H1 (cell line): ENCODE results near the gene SELENOS. TPM values are rescaled to one million over a fixed set of nuclear protein-coding genes. Genes with fewer than 3 reads are reported as not detected.
"Not testable (repeated sequence)": the region's sequence is repeated elsewhere in the genome, so short reads cannot be mapped to it uniquely, and the experiment has no call there.

Experiments
- CTCF ChIA-PET: fragments of 300-600 bp; sonication (Branson Sonifier 250); formaldehyde crosslinking; loops from one replicate; lab custom pipeline; 2021; ENCODE audit not compliant: partially characterized antibody; lab: Charles Lee
- POLR2A ChIA-PET: fragments of 300-600 bp; sonication (Branson Sonifier 250); formaldehyde crosslinking; loops from one replicate; lab custom pipeline; 2021; ENCODE audit warnings: inconsistent platforms; ENCODE audit not compliant: partially characterized antibody; lab: Charles Lee
- DNase-seq, 2 experiments: peaks; one replicate each; pipeline versions ENCODE4 v3.0.0 to v3.0.0-alpha.2; 2010 to 2022; ENCODE audit warnings: low spot score in 2 of 2, low read depth in 1 of 2, mixed read lengths in 1 of 2
- FAIRE-seq: peaks from 2 replicates; lab custom pipeline; 2011; peaks lifted over from hg19 to GRCh38; lab: Jason Lieb, UNC
- H2AFZ ChIP-seq: 2 replicates; pipeline ENCODE4 v1.8.1; 2012; ENCODE audit warnings: low read length, inconsistent platforms
- H2AK5ac ChIP-seq: 2 replicates; pipeline ENCODE4 v1.6.1; 2013; ENCODE audit warnings: low read depth, low read length
- H2BK120ac ChIP-seq: replicated peaks from 2 replicates; pipeline ENCODE3; 2013; ENCODE audit warnings: low read depth, low read length, inconsistent platforms
- H2BK12ac ChIP-seq: 2 replicates; pipeline ENCODE4 v1.6.1; 2013; ENCODE audit warnings: low read depth, low read length
- H2BK15ac ChIP-seq: 2 replicates; pipeline ENCODE4 v1.6.1; 2013; ENCODE audit warnings: low read length
- H2BK20ac ChIP-seq: 2 replicates; pipeline ENCODE4 v1.6.1; 2013; ENCODE audit warnings: low read length
- H2BK5ac ChIP-seq: 2 replicates; pipeline ENCODE4 v1.6.1; 2013; ENCODE audit warnings: low read depth, low read length
- H3K14ac ChIP-seq: 2 replicates; pipeline ENCODE4 v1.6.1; 2013; ENCODE audit warnings: inconsistent platforms; ENCODE audit not compliant: insufficient read length
- H3K18ac ChIP-seq: 2 replicates; pipeline ENCODE4 v1.6.1; 2013; ENCODE audit warnings: low read length; ENCODE audit errors: extremely low read depth
- H3K23ac ChIP-seq: 2 replicates; pipeline ENCODE4 v1.6.1; 2013; ENCODE audit warnings: inconsistent platforms; ENCODE audit not compliant: insufficient read length
- H3K23me2 ChIP-seq: 2 replicates; pipeline ENCODE4 v1.6.1; 2013; ENCODE audit warnings: low read depth, low read length
- H3K27ac ChIP-seq: 2 replicates; pipeline ENCODE4 v1.6.1; 2011; ENCODE audit warnings: low read depth, low read length, inconsistent platforms
- H3K27me3 ChIP-seq, 4 experiments: replicated peaks in 1 of 4; 1 replicate in 1 of 4; 2 replicates in 3 of 4; pipeline versions ENCODE4 v1.6.1 to v1.8.1; 2011 to 2013; ENCODE audit warnings: low read length in 3 of 4, mild to moderate bottlenecking in 3 of 4, inconsistent platforms in 2 of 4, mixed read lengths in 2 of 4, moderate library complexity in 1 of 4; ENCODE audit not compliant: control insufficient read depth in 3 of 4, insufficient read depth in 3 of 4; ENCODE audit errors: extremely low read depth in 1 of 4
- H3K36me3 ChIP-seq, 4 experiments: 2 replicates each; pipeline versions ENCODE4 v1.6.1 to v1.8.1; 2011 to 2013; ENCODE audit warnings: mild to moderate bottlenecking in 4 of 4, low read length in 3 of 4, moderate library complexity in 2 of 4, control low read depth in 1 of 4, inconsistent platforms in 1 of 4; ENCODE audit not compliant: insufficient read depth in 4 of 4, control insufficient read depth in 2 of 4
- H3K4ac ChIP-seq: replicated peaks from 2 replicates; pipeline ENCODE3; 2013; ENCODE audit warnings: low read length, low read depth, mixed read lengths, inconsistent platforms; ENCODE audit not compliant: insufficient read length
- H3K4me1 ChIP-seq, 4 experiments: replicated peaks in 1 of 4; 1 replicate in 1 of 4; 2 replicates in 3 of 4; pipeline versions ENCODE4 v1.6.1 to v1.8.1; 2011 to 2013; ENCODE audit warnings: low read length in 3 of 4, inconsistent platforms in 2 of 4, mixed read lengths in 1 of 4; ENCODE audit not compliant: insufficient read depth in 4 of 4, control insufficient read depth in 3 of 4
- H3K4me2 ChIP-seq, 2 experiments: 2 replicates each; pipeline versions ENCODE4 v1.6.1 to v1.8.1; 2011 to 2013; ENCODE audit warnings: low read depth in 2 of 2, low read length in 2 of 2, control low read depth in 1 of 2, inconsistent platforms in 1 of 2, mild to moderate bottlenecking in 1 of 2; ENCODE audit not compliant: insufficient read depth in 1 of 2
- H3K4me3 ChIP-seq, 4 experiments: fragments of 200-600, 300-600 bp in 1 of 4; sonication (generic), shearing (Covaris generic), sonication (Bioruptor Twin) in 1 of 4; 2 replicates each; pipeline versions ENCODE4 v1.5.1 to v1.8.1; 2011 to 2016; ENCODE audit warnings: low read length in 4 of 4, low read depth in 3 of 4, control low read depth in 2 of 4, inconsistent platforms in 2 of 4, mild to moderate bottlenecking in 2 of 4, mixed read lengths in 1 of 4, moderate library complexity in 1 of 4; ENCODE audit not compliant: insufficient read depth in 2 of 4; ENCODE audit errors: extremely low read depth in 1 of 4
- H3K56ac ChIP-seq: replicated peaks from 2 replicates; pipeline ENCODE3; 2013; ENCODE audit warnings: low read depth, mild to moderate bottlenecking, mixed read lengths, low read length, inconsistent platforms; ENCODE audit not compliant: insufficient read length
- H3K79me1 ChIP-seq: 2 replicates; pipeline ENCODE4 v1.6.1; 2013; ENCODE audit warnings: low read depth, low read length, control low read depth
- H3K79me2 ChIP-seq, 2 experiments: 2 replicates each; pipeline versions ENCODE4 v1.6.1 to v1.8.1; 2012 to 2013; ENCODE audit warnings: low read length in 2 of 2, mild to moderate bottlenecking in 2 of 2, inconsistent platforms in 1 of 2; ENCODE audit not compliant: insufficient read depth in 2 of 2, control insufficient read depth in 1 of 2
- H3K9ac ChIP-seq, 4 experiments: replicated peaks in 1 of 4; 1 replicate in 1 of 4; 2 replicates in 3 of 4; pipeline versions ENCODE4 v1.6.1 to v1.8.1; 2011 to 2013; ENCODE audit warnings: low read depth in 3 of 4, low read length in 3 of 4, control low read depth in 2 of 4, mild to moderate bottlenecking in 2 of 4, moderate library complexity in 2 of 4, inconsistent platforms in 1 of 4; ENCODE audit errors: extremely low read depth in 1 of 4
- H3K9me3 ChIP-seq, 2 experiments: 2 replicates each; pipeline versions ENCODE4 v1.6.1 to v1.8.1; 2012 to 2013; ENCODE audit warnings: mild to moderate bottlenecking in 2 of 2, moderate library complexity in 2 of 2, control low read depth in 1 of 2, inconsistent platforms in 1 of 2, low read depth in 1 of 2, low read length in 1 of 2, mixed read lengths in 1 of 2; ENCODE audit not compliant: insufficient read depth in 2 of 2
- H4K20me1 ChIP-seq, 2 experiments: replicated peaks in 1 of 2; 2 replicates each; pipeline versions ENCODE3 to v1.8.1; 2011 to 2013; ENCODE audit warnings: inconsistent platforms in 2 of 2, low read length in 2 of 2, mild to moderate bottlenecking in 1 of 2; ENCODE audit not compliant: insufficient read depth in 2 of 2, control insufficient read depth in 1 of 2
- H4K5ac ChIP-seq: 2 replicates; pipeline ENCODE4 v1.6.1; 2013; ENCODE audit warnings: low read length, low read depth, mixed read lengths, inconsistent platforms; ENCODE audit not compliant: insufficient read length
- H4K8ac ChIP-seq: 2 replicates; pipeline ENCODE4 v1.8.0; 2013; ENCODE audit warnings: mild to moderate bottlenecking, moderate library complexity, low read length, inconsistent platforms; ENCODE audit not compliant: insufficient read depth; ENCODE audit errors: extremely low read depth
- H4K91ac ChIP-seq: replicated peaks from 2 replicates; pipeline ENCODE3; 2013; ENCODE audit warnings: low read length, mixed read lengths, inconsistent platforms; ENCODE audit not compliant: insufficient read length
- WGBS, 2 experiments: shearing (Covaris generic) in 1 of 2; methylation state at CpG; one replicate each; pipeline versions ENCODE4 v1.1.6 to v1.1.7; 2013 to 2015; ENCODE audit warnings: low lambda C conversion rate in 2 of 2, mixed read lengths in 2 of 2, inconsistent platforms in 1 of 2, low coverage in 1 of 2, missing lambda C conversion rate in 1 of 2; ENCODE audit not compliant: insufficient replicate concordance in 2 of 2, insufficient coverage in 1 of 2, insufficient read length in 1 of 2; ENCODE audit errors: extremely low coverage in 1 of 2, missing lambda C conversion rate in 1 of 2; 5-methylcytosine and 5-hydroxymethylcytosine counted together
- polyA plus RNA-seq, 7 experiments: library from polyadenylated mRNA; depleted of rRNA in 3 of 7; stranded (reverse) in 5 of 7; unstranded in 2 of 7; fragments of >200 nt in 5 of 7; fragments of 200-250 nt in 2 of 7; gene quantifications; 1 replicate in 5 of 7; 2 replicates in 1 of 7; 4 replicates in 1 of 7; pipeline versions ENCODE4 v1.2.1 to v1.2.3, GENCODE V29; 2011 to 2013; ENCODE audit warnings: missing spikeins in 2 of 7, mixed read lengths in 2 of 7
- total RNA-seq: library from RNA; stranded (reverse); fragmentation: NEBNext Ultra II Directional; extraction: Animal tissue kit (Norgen Biotek cat#: 25700); gene quantifications from 2 replicates; pipeline ENCODE4 v1.2.1, GENCODE V29; 2021

The SELENOS gene
- total and polyA plus RNA-seq, 2 of the 8 experiments (the other 6 are each of a cell fraction or from before 2014, with no cell fraction given), result 45.1 to 46.0 TPM

- H2AFZ ChIP-seq, H2BK12ac ChIP-seq, H3K18ac ChIP-seq, H3K4me1 ChIP-seq, H3K27me3 ChIP-seq, DNase-seq, H3K56ac ChIP-seq, H3K9me3 ChIP-seq, H3K4me2 ChIP-seq, H2BK15ac ChIP-seq, H3K79me1 ChIP-seq, H4K5ac ChIP-seq, FAIRE-seq, H3K9ac ChIP-seq, H2BK120ac ChIP-seq, H2BK5ac ChIP-seq, H3K23ac ChIP-seq, H2AK5ac ChIP-seq, H4K8ac ChIP-seq, H3K23me2 ChIP-seq, H4K20me1 ChIP-seq, H2BK20ac ChIP-seq, H3K14ac ChIP-seq, H3K27ac ChIP-seq, H3K4ac ChIP-seq, POLR2A ChIA-PET, H3K4me3 ChIP-seq, H4K91ac ChIP-seq: not testable (repeated sequence)
- CTCF ChIA-PET, result interaction anchor here (1.0 to 2.7 kb wide), 10 partner anchors 8 to 367 kb away, joined by 3 to 21 read pairs (median 8); no protein-coding TSS in a partner anchor
- Histone ChIP-seq H3K79me2 (peaks cover 17 to 44% of the 10 kb centered on the region in 2 experiments), H3K36me3 (peaks cover 27 to 61% (median 46%) of the 10 kb centered on the region in 4 experiments)
- 95% methylated on average over 5 of the region's 6 CpGs; no CpG with 5 or more reads in 1 of the 2 experiments for WGBS, 2 experiments
These were observed 10.1 kb upstream of the SELENOS start for GRCh38 chr15:101287342-101287741.
